ENCODE data around the gene MARCO. TPM values are rescaled to one million over a fixed set of nuclear protein-coding genes. Genes with fewer than 3 reads are reported as not detected.

The MARCO gene
- total and polyA plus RNA-seq, 2 of the 8 experiments (the other 6 are each of a cell fraction or from before 2014, with no cell fraction given): not detected

DNA sequence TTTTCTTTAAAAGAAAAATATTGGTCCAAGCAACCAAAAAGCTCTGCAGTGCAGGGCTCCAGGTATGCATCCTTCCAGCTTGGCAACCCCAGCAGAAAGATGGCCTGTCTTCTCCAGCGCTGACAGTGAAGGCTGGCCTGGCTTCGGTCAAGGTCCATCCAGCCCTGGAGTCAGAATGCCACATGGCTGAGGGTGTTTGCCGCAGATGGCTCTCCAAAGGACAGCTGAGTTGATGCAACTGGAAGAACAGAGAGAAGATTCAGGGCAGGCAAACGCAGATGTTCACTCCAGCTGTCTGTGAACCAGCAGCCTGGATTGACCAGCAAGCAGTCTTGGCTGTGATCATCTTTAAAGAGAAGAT is 51.4 kb downstream of the MARCO start (continued):
- TF ChIP-seq GTF2F1 (IDR thresholded peaks at IDR 0.05; ENCODE audit: borderline replicate concordance, low read depth, low read length) (no peak), HDAC6 (IDR thresholded peaks at IDR 0.05; ENCODE audit: low read depth, low read length) (no peak), SIX5 (IDR thresholded peaks at IDR 0.05; ENCODE audit: low read depth, low read length) (no peak)
- TF ChIP-seq, protein P1, sequence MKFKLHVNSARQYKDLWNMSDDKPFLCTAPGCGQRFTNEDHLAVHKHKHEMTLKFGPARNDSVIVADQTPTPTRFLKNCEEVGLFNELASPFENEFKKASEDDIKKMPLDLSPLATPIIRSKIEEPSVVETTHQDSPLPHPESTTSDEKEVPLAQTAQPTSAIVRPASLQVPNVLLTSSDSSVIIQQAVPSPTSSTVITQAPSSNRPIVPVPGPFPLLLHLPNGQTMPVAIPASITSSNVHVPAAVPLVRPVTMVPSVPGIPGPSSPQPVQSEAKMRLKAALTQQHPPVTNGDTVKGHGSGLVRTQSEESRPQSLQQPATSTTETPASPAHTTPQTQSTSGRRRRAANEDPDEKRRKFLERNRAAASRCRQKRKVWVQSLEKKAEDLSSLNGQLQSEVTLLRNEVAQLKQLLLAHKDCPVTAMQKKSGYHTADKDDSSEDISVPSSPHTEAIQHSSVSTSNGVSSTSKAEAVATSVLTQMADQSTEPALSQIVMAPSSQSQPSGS (IDR thresholded peaks at IDR 0.05; ENCODE audit: low read length): no peak

All from H1 (cell line).